Bone marrow (tissue), 2 donors: ENCODE data around the gene TYW5.

ENCODE experiments used
- DNase-seq, 2 donors: peaks; one replicate each; lab custom pipeline; 2025; lab: John Stamatoyannopoulos, UW

Gene TYW5

GRCh38 chr2:199955339-199956061, at the start of gene TYW5, which contains the start of gene MAIP1:
TYW5 (minus strand) TSS chr2:199955491; CDS start chr2:199955470, 21 bp downstream.
MAIP1 (plus strand) TSS chr2:199955582; CDS start chr2:199955799, 217 bp downstream.
- DNase-seq, result peak; percentile 61 to 95

GRCh38 chr2:200003444-200003843, 48.2 kb upstream of the TYW5 start:
- no peak for DNase-seq

- DNase-seq, result no peak
Observed at GRCh38 chr2:200000444-200001163, 45.3 kb upstream of the TYW5 start.

GRCh38 chr2:199999166-199999565, 43.9 kb upstream of the TYW5 start:
- no peak for DNase-seq

- no peak for DNase-seq
Observed at GRCh38 chr2:199997296-199997695, 42.0 kb upstream of the TYW5 start.

GRCh38 chr2:199994896-199995295, 39.6 kb upstream of the TYW5 start:
- DNase-seq, result no peak

GRCh38 chr2:199994371-199994770, 39.1 kb upstream of the TYW5 start:
- DNase-seq, result no peak

GRCh38 chr2:199992296-199992695, 37.0 kb upstream of the TYW5 start:
- no peak for DNase-seq

GRCh38 chr2:199991691-199992090, 36.4 kb upstream of the TYW5 start:
- no peak for DNase-seq

GRCh38 chr2:199989822-199990221, 34.5 kb upstream of the TYW5 start:
- no peak for DNase-seq

GRCh38 chr2:199988151-199988550, 32.9 kb upstream of the TYW5 start:
- DNase-seq, result no peak

- DNase-seq, result no peak
Observed at GRCh38 chr2:199987586-199987985, 32.3 kb upstream of the TYW5 start.

GRCh38 chr2:199985625-199986207, 30.4 kb upstream of the TYW5 start:
- DNase-seq, result peak in 1 of 2 donors; percentile 32

- DNase-seq, result no peak
Observed at GRCh38 chr2:199984755-199985154, 29.5 kb upstream of the TYW5 start.

- DNase-seq, result no peak
Observed at GRCh38 chr2:199984159-199984558, 28.9 kb upstream of the TYW5 start.

- no peak for DNase-seq
Observed at GRCh38 chr2:199983534-199983933, 28.2 kb upstream of the TYW5 start.

- no peak for DNase-seq
Observed at GRCh38 chr2:199982126-199982843, 27.0 kb upstream of the TYW5 start.

- DNase-seq, result peak; percentile 36 to 37
Observed at GRCh38 chr2:199979832-199980628, 24.7 kb upstream of the TYW5 start.

- DNase-seq, result no peak
Observed at GRCh38 chr2:199979398-199979797, 24.1 kb upstream of the TYW5 start.

- DNase-seq, result peak in 1 of 2 donors; percentile 52
Observed at GRCh38 chr2:199977984-199978415, 22.7 kb upstream of the TYW5 start.

GRCh38 chr2:199975273-199975895, 20.1 kb upstream of the TYW5 start:
- DNase-seq, result no peak
